T-helper 1 cell treated with Interleukin-12 subunit alpha and Interleukin-12 subunit beta and Interleukin-4 antibody, amounts not matched to agents 30 ng/mL and 1 ng/mL, for 36 hours (primary cell): Measurements from ENCODE around the gene LRRK1. TPM values are rescaled to one million over a fixed set of nuclear protein-coding genes. Genes with fewer than 3 reads are reported as not detected.

Source experiments
- total RNA-seq: library from RNA; stranded (reverse); gene quantifications from 2 replicates; pipeline ENCODE4 v1.2.3, GENCODE V29; 2022

Gene LRRK1
- total RNA-seq, 1 donor from 2014 or later, result 0.86 TPM

Other genes with a start within 250 kb of the LRRK1 start
- not detected in 2 replicates for gene ALDH1A3, start 39.5 kb upstream of the LRRK1 start, total RNA-seq